Posterior cingulate gyrus (tissue), 11 donors: ENCODE data around the gene TECRL.

Experiments used
- DNase-seq, 10 donors: peaks; one replicate each; pipeline versions ENCODE4 v3.0.0 to v3.0.0-alpha.2; 2020 to 2021; ENCODE audit warnings: mixed read lengths in 3 of 10
- intact Hi-C: fragments of 100-400 bp; cut with DNase I; formaldehyde crosslinking; loops from one replicate; pipeline ENCODE4 v1.15.1; 2023

TECRL gene, protein sequence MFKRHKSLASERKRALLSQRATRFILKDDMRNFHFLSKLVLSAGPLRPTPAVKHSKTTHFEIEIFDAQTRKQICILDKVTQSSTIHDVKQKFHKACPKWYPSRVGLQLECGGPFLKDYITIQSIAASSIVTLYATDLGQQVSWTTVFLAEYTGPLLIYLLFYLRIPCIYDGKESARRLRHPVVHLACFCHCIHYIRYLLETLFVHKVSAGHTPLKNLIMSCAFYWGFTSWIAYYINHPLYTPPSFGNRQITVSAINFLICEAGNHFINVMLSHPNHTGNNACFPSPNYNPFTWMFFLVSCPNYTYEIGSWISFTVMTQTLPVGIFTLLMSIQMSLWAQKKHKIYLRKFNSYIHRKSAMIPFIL

DNA sequence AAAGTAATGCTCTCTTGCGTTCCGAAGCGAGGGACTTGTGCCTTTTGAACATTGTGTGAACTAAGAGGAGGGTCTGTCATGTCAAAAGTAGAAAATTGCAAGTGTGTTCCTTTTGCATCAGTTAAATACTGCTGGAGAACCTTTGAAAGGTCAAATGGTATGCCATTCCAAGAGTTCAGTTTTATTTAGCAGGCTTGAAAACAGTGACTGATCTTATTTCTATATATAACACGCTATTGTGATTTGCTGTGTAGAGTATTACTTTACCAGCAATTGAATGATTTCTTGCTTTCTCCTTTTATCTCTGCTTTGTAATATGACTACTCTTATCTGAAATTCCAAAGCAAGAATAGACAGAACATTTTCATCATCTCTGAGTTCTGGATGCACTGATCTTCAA lies at the start of gene TECRL:
Gene TECRL (minus strand): TSS at position 151 of the 400 bp plus-strand sequence. CDS start 99 bp downstream, at position 52.
- DNase-seq: no peak
- intact Hi-C loops: no loop called here

DNA sequence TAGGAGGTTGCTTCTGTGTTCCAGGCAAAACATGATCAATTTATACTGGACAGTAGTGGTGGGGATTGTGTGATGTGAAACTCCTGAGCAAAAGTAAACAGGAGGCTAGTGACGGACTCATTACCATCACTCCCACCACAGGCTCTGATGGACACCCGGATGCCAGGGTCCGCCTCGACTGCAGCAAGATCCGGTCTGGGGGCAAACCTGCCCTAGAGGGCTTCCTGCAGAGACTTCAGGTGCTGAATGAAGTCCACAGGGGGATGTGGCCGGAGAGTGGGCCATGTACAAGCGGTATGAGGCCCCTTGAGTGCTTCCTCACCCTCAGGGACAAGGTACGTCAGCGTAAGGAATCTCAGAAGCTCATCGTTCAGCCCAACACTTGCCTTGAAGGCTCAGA lies 23.4 kb upstream of the TECRL start:
- peak in 1 of 10 donors; percentile 70 for DNase-seq
- intact Hi-C loops: no loop called here

DNA sequence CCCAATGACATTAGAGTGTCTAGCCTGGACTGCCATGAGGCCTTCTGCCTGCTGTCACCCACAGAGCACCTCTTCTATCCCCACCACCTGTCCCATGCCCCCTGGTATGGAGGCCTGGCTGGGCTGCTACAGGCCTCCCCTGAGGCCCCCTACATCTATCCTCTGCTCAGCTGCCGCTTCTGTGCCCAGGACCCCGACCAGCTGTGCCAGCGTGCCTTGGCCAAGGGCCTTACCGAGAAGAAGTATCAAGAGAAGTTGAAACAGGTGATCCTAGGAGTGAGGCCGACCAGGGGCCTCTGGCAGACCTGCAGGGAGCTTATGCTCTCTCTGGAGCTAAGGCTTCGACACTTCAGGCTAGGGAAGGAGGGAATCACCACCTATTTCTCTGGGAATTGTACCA lies 21.7 kb upstream of the TECRL start:
- DNase-seq: peak in 1 of 10 donors; percentile 55
- intact Hi-C loops: no loop called here

DNA sequence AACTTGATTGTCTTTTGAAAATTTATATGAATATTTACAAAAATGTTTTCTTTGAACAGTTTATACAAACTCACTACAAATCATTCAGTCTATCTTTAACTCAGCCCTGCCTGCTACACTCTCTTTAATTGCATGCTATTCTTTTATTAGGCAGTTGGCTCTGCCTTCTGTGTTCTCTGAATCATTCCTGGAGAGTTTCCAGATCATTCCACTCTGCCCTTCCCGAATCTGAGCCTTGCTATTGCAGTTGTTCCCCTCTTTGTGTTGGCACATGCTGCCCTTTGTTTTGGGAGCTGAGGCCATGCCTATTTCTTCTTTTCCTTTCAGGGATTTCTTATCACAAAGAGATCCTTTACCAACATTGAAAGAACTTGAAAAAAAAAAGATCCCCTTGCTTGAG lies 8.7 kb upstream of the TECRL start:
- intact Hi-C loops: no loop called here
- no peak for DNase-seq

DNA sequence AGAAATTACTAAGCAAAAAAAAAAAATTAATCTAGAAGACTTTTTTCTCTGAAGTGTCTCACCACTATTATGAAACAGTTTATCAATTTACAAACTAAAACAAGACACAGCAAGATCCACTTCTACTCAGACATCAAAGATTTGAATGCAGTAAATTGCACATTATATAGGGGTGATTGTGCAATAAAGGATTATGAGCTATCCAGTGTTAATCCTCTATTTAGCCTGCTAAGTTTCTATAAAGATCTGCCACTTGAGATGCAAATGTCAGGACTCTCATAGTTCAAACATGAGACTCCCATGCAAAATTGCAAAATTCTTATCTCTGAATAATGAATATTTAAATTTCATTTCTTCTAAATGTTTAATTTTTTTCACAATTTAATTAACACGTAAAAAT lies 2.2 kb downstream of the TECRL start:
- intact Hi-C loops: no loop called here
- DNase-seq: no peak

DNA sequence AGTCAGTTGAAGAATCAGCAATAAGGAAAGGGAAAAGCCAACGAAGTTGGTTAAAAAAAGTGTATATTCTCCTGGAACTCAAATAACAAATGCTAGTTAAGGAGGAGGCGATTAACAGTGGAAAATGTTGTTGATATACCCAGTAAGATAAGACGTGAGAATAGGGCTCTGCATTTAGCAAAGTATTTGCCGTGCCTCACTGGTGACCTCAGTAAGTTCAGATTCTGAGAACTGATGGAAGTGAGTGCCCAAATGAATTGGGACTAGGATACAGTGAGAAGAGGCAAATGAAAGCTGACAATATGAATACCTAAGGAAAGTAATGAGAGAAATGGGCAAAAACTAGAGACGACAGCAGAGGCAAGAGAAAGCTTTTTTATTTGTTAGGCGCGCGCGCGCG lies 3.5 kb downstream of the TECRL start:
- DNase-seq: no peak
- intact Hi-C loops: no loop called here

DNA sequence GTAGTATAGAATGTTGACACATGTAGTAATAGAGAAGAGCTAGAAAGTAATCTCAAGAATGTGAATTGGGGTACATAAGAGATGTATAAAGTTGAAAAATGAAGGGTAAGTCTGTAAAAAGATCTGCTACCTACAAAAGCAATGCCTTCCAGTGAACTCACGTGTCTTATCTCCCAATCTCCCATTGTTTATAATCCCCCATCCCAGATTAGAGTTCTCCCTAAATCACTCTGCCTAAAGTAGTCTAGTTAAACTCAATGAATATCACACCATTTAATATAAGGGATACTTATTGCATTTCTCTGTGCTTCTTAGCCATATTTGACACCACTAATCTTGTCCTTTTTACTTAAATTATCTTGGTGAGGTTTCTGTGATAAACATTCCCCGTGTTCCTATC lies 6.6 kb downstream of the TECRL start:
- intact Hi-C loops: no loop called here
- DNase-seq: no peak

DNA sequence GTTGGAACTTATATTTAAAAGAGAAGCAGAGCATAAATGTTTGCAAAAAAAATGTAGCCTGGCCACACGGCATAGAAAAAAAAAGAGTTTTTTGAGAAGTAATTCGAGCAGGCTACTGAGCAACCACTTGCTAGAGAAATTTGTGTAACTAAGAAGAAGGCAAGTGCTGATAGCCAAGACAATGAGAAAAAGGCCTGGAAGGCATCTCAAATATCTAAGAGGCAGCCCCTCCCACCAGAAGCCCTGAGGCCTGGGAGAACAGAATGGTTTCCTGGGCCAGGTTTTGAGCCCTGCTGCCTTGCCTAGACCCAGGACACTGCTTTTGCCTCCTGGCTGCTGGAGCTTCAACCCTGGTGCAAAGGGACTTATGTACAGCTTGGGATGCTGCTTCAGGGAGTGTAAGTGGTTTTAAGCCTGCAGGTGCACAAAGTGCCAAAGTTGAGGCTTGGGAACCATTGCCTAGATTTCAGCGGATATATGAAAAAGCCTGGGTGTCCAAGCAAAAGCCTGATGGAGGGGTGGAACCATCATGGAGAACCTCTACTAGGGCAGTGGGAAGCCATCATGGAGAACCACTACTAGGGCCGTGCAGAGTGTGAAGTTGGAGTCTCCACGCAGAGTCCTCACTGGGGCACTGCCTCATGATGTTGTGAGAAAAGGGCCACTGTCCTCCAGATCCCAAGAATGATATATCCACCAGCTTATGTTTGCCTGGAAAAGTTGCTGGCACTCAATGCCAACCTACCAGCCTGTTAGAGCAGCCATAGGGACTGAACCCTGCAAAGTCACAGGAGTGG lies 9.7 kb downstream of the TECRL start:
- DNase-seq: no peak
- intact Hi-C loops: no loop called here

DNA sequence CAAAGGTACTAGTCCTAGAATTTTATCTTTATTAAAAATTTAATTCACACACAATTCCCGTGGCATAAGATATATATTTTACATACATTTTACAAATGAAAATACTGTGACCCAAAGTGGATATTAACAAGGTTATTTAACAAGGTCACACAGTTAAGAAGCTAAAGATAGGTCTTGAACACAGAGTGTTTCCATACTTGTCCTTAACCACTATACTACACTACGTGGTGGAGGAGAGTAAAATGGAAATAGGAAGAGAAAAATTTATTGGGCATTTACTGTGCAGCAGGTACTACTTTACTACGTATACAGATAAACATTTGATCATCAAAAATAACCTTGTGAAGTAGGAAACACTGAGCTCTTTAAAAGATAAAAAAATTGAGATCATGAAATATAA lies 14.8 kb downstream of the TECRL start:
- intact Hi-C loops: no loop called here
- DNase-seq: no peak

DNA sequence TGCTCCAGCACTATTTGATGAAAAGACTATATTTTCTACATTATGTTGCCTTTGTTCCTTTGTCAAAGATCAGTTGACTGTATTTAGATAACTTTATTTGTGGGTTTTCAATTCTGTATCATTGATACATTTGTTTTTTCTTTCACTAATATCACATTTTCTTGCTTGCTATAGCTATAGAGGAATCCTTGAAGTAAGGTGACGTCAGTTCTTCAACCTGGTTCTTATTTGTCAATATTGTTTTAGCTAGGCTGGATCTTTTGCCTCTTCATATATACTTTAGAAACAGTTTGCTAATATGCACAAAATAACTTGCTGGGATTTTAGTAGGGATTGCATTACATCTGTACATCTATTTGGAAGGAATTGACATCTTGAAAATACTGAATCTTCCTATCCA lies 21.0 kb downstream of the TECRL start:
- intact Hi-C loops: no loop called here
- DNase-seq: no peak

DNA sequence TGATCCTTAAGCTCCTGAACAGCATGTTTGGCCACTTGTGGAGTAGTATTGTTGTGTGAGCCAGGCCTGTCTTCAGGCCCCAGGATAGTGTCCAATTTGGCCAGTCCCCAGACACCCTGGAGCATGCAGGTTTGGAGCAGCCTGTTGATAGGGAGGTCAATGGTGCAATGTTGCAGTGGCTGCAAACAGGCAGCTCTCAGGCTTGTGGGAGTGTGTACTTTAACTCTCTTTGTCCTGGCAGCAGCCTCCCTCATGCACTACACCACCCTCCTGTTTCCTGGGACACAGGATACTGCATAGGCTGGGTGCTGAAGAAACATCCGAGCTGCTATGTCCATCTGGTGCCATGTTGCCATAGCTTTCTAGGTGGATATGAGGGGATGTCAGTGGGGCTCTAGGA lies 24.0 kb downstream of the TECRL start:
- peak in 1 of 10 donors; percentile 37 for DNase-seq
- intact Hi-C loops: no loop called here

DNA sequence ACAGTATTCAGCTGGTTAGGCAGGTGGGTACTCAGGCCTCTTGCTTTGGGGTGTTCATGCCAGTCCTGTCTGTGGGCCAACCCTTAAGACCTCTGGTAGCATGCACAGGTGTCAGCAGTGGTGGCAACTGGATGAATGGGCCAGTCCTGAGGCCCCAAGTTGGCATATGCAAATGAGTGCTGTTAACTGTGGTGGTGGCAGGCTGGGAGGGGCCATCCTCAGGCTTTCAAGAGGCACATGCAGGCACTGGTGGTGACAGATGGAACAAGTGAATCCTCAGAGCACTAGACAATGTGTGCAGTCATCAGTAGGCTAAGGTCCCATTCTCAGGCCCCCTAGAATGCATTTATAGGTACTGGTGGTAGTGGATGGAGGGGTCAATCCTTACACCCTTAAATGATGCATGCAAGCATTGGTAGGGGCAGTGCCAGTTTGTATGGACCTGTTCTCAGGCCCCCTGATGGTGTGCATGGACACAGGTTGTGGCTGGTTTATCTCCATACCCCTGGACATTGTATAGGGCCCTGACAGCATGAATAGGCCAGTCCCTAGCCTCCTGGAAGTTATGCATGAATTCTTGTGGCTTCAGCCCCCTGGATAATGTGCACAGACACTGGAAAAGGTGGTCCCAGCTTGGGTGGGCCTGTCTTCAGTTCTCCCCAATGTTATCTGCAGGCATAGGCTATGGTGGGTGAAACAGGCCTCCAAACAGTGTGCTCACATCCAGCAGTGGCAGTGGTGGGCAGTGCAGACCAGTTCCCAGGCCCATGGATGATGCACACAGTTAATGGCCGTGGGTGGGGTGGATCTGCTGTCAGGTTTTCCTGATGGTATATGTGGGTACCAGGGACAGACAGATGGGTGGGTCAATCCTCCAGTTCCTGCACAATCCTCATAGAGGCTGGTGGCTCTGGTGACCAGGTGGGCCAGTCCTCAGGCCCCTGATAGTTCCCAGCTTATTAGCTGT lies 24.7 kb downstream of the TECRL start:
- DNase-seq: peak in 3 of 10 donors; percentile 44 to 64 (median 58)

DNA sequence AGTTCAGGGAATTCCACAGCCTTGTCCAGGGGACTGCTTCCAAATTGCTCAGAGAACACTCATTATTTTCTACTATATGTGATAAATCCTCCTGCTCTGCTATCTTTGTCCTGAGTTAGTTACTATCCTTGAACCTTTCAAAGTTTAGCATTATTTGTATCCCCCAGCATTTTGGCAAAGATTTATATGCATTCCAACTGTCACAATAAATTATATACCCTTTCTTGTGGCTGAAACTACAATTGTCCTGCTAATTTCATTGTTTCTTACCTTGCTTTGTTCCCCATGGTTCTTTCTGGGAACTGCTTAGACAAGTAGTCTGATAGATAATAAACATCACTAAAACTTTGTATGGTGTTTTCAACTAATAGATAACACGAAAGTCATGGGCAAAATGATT lies 40.5 kb downstream of the TECRL start:
- intact Hi-C loops: no loop called here
- no peak for DNase-seq

More for the DNA sequence above, 24.7 kb downstream of the TECRL start:
- intact Hi-C loops: no loop called here

DNA sequence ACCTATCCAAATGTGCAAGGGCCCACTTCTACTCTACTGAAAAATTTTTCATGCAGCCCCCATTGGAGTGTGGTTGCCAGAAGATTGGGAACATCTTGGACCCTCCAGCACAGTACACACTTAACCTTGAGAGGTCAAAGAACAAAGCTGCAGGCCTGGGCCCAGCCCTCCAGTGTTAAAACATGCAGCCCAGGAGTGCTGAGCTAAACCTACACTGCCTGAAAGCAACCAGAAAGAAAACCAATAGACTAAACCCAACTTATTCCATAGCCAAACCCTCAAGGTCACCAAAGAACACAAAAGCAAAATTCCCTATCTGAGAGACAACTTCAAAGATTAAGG lies 47.9 kb downstream of the TECRL start:
- intact Hi-C loops: no loop called here
- DNase-seq: no peak

DNA sequence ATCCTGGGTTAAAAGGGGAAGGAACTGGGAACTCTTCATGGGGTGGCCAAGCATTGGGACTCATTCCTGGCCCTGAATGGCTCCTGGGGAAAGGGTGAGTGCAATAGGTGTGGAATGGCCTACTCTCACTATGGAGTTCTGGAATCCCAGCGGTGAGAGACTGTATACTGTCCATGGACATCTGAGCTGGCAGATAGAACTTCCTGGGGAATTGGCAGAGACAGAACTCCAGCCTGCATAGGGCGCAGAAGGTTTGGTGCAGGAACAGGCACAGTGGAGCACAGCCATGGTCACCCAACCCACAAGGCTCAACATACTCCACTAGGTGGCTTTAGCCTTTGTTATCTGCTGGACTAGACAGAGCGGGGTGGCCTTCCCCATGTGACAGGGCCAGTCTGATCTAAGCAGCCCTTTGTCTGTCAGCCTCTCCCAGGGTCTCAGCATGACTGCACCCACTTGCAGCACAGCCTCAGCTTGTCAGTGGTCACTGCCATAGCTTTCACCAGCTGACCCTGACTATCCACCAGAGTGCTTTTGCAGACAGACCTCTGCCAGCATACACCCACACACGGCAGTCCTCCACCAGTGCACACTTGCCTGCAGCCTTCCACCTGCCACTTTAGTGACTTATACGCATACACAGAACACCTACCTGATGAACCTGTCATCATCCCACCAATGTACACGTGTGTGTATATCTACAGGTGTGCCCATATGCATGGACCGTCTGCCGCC lies 48.4 kb downstream of the TECRL start:
- DNase-seq: peak in 1 of 10 donors; percentile 24

DNA sequence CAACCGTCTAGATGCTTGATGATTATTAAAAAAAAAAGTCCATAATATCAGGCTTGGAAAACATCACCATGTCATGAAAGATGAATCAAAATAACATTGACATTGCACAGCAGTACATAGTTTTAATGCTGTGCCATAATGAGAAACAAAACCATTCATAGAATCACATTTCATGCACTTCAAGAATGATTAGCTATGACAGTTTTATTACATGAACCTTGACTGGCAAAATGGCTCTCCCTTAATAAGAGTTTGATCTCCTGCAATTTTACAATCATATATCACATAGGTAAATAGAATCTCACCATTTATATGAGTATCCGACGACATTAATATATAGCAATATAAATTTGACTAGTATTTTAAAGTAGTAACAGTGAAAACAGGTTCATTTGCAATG lies 49.8 kb downstream of the TECRL start:
- intact Hi-C loops: no loop called here

More for the DNA sequence above, 48.4 kb downstream of the TECRL start:
- intact Hi-C loops: no loop called here

DNA sequence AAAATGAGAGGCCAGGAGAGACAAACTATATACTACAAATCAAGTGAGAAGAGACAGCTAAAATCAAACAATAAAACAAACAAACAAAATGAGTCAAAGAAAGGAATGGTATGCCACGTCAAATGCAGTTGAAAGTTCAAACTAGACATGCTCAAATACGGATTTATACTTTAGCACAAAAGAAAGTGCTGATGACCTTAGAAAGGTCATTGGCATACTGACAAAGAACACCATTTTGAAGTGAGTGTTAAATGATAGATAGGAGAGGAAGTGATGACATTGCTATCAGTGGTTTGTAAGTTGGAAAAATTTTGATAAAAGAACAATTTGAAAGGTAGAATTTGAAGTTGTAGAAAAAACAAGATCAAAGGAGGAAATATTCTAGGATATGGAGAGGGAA lies 55.3 kb downstream of the TECRL start:
- intact Hi-C loops: no loop called here
- no peak for DNase-seq

More for the DNA sequence above, 49.8 kb downstream of the TECRL start:
- no peak for DNase-seq

DNA sequence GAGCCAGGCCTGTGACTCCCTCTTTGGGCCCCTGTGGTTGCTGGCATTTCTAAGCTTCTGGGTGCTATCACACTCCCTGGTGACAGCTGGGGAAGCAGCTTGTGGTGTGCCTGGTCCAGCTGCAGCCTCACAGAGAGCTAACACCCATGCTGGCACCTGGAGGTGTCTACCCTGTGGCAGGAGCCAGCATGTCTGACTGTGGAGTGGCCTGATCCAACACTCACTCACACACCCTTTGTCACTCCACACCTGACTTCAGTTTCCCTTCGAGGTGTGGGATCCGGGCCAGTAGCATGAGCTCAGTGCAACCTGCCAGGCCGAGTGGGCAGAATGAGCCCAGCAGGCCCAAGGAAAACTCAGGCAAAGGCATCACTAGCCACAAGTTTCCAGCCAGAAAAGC lies 67.5 kb downstream of the TECRL start:
- intact Hi-C loops: no loop called here

DNA sequence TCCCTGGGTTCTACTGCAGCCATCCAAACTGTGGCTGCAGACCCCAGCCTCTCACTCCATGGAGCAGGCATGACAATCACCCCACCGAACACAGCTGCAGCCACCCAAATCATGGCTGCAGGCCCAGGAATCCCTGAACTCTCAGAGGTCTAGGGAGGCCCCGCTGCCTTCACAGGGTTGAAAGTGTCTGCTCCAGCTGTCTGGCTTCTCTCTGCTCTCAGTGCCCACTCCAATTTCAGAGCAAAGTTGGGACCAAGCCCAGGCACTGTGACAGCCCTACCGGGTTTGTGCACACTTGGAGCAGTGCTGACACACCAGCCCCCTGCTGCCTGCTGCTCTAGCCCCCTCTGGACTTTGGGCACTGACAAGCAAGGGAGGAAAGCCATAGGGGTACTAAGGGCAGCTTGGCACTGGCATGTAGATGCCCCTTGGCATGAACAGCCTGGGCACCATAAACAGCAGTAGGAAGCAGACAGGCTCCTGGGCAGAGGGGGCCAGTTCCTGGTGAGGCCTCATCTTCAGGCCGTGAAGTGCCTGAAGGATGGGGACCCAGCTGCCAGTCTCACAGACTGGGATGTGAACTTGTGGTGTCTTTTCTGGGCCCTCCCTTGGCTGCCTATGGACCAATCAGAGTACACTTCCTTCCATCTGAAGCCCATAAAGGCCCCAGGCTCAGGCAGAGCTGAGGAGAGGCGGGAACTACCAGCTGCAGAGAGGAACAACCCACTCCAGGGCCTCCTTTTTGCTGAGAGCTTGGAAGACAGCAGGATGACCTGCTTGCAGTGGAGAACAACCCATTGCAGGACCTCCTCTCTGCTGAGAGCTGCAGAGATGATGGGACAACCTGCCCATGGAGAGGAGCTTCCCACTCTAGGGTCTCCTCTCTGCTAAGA lies 68.8 kb downstream of the TECRL start:
- intact Hi-C loops: no loop called here
- DNase-seq: peak in 3 of 10 donors; percentile 59 to 75 (median 71)

More for the DNA sequence above, 67.5 kb downstream of the TECRL start:
- peak in 8 of 10 donors; percentile 34 to 92 (median 56) for DNase-seq
